GM19023 (cell line): ENCODE measurements around the gene ZNF580.

Experiments
- ATAC-seq: cut with Tn5 transposase; IDR thresholded peaks from one replicate; pipeline ENCODE4 v1.9.1; 2021; ENCODE audit warnings: mild to moderate bottlenecking, moderate library complexity; ENCODE audit not compliant: unreplicated experiment

Gene ZNF580

GRCh38 chr19:55622242-55622969, 18.4 kb upstream of the ZNF580 start:
- no peak for ATAC-seq

- ATAC-seq: no peak
Measured at GRCh38 chr19:55623130-55623529, 17.7 kb upstream of the ZNF580 start.

- ATAC-seq: no peak
Measured at GRCh38 chr19:55623561-55623960, 17.2 kb upstream of the ZNF580 start.

GRCh38 chr19:55624109-55625003, 16.4 kb upstream of the ZNF580 start, which contains the start of gene ZNF784:
Gene ZNF784 (minus strand): TSS chr19:55624566. CDS start chr19:55624561, 5 bp downstream.
- peak; percentile 70 for ATAC-seq

- ATAC-seq: no peak
Measured at GRCh38 chr19:55625004-55625326, 15.8 kb upstream of the ZNF580 start.

- ATAC-seq: no peak
Measured at GRCh38 chr19:55626350-55626749, 14.5 kb upstream of the ZNF580 start.

GRCh38 chr19:55632463-55632834, 8.4 kb upstream of the ZNF580 start:
- no peak for ATAC-seq

GRCh38 chr19:55633861-55634260, 6.9 kb upstream of the ZNF580 start:
- no peak for ATAC-seq

GRCh38 chr19:55635334-55635717, 5.5 kb upstream of the ZNF580 start:
- ATAC-seq: no peak

GRCh38 chr19:55635856-55636440, 4.9 kb upstream of the ZNF580 start:
- ATAC-seq: no peak

GRCh38 chr19:55636723-55637122, 4.1 kb upstream of the ZNF580 start:
- no peak for ATAC-seq

- no peak for ATAC-seq
Measured at GRCh38 chr19:55637534-55637933, 3.3 kb upstream of the ZNF580 start.

- no peak for ATAC-seq
Measured at GRCh38 chr19:55638864-55639359, 1.9 kb upstream of the ZNF580 start.

- ATAC-seq: no peak
Measured at GRCh38 chr19:55640043-55640576, 692 bp upstream of the ZNF580 start.

- no peak for ATAC-seq
Measured at GRCh38 chr19:55641426-55642152, 787 bp downstream of the ZNF580 start.

- ATAC-seq: no peak
Measured at GRCh38 chr19:55642153-55643002, 1.6 kb downstream of the ZNF580 start.

GRCh38 chr19:55643003-55643886, 2.4 kb downstream of the ZNF580 start, which contains the start of gene ZNF581:
Gene ZNF581 (plus strand): TSS chr19:55643649. CDS start chr19:55644572, 923 bp downstream.
- ATAC-seq: peak; percentile 32

- no peak for ATAC-seq
Measured at GRCh38 chr19:55643887-55644176, 3.0 kb downstream of the ZNF580 start.
